Neutrophil (primary cell): Measurements from ENCODE around the gene RNF220.

Experiments used
- H3K27ac ChIP-seq: fragments of 200-600 bp; sonication (generic); 2 replicates; pipeline ENCODE4 v1.5.1; 2016; ENCODE audit warnings: mild to moderate bottlenecking, moderate library complexity
- H3K27me3 ChIP-seq: fragments of 200-600 bp; sonication (generic); 2 replicates; pipeline ENCODE4 v1.6.0; 2016; ENCODE audit warnings: mild to moderate bottlenecking
- H3K36me3 ChIP-seq: fragments of 200-600 bp; sonication (generic); 2 replicates; pipeline ENCODE4 v1.5.1; 2017
- H3K4me1 ChIP-seq, 2 experiments: fragments of 200-600 bp in 1 of 2; sonication (generic) in 1 of 2; 1 replicate in 1 of 2; 2 replicates in 1 of 2; pipeline versions ENCODE4 v1.5.1 to v1.6.1; 2013 to 2016; ENCODE audit warnings: low read depth in 1 of 2, low read length in 1 of 2, mild to moderate bottlenecking in 1 of 2, moderate library complexity in 1 of 2; ENCODE audit not compliant: control insufficient read depth in 1 of 2, insufficient read depth in 1 of 2
- H3K4me3 ChIP-seq, 2 experiments: fragments of 200-600 bp in 1 of 2; sonication (generic) in 1 of 2; 1 replicate in 1 of 2; 2 replicates in 1 of 2; pipeline ENCODE4 v1.5.1; 2013 to 2016; ENCODE audit warnings: low read depth in 1 of 2, low read length in 1 of 2, mild to moderate bottlenecking in 1 of 2, moderate library complexity in 1 of 2
- H3K9me3 ChIP-seq: fragments of 200-600 bp; sonication (generic); 2 replicates; pipeline ENCODE4 v1.5.1; 2016
- CTCF ChIP-seq: fragments of 200-600 bp; sonication (generic); IDR thresholded peaks from 2 replicates; pipeline ENCODE4 v1.5.1; 2016; ENCODE audit warnings: antibody characterized with exemption

RNF220 gene

GRCh38 chr1:44689447-44689765 lies 284.4 kb downstream of the RNF220 start:
- H3K36me3 ChIP-seq, result no peaks in the 10 kb centered on the region
- H3K27me3 ChIP-seq, result no peaks in the 10 kb centered on the region
- peaks cover 23 to 27% of the 10 kb centered on the region in 2 experiments for H3K4me1 ChIP-seq
- H3K4me3 ChIP-seq, result no peak overlapping the region
- no peaks in the 10 kb centered on the region for H3K9me3 ChIP-seq
- TF ChIP-seq CTCF, result no peak
- no peak overlapping the region for H3K27ac ChIP-seq

- no peaks in the 10 kb centered on the region for H3K9me3 ChIP-seq
- TF ChIP-seq CTCF, result no peak
- peaks cover 15 to 19% of the 10 kb centered on the region in 2 experiments for H3K4me1 ChIP-seq
- H3K4me3 ChIP-seq, result no peak overlapping the region
- H3K27me3 ChIP-seq, result no peaks in the 10 kb centered on the region
- H3K27ac ChIP-seq, result no peak overlapping the region
- H3K36me3 ChIP-seq, result no peaks in the 10 kb centered on the region
Measured at GRCh38 chr1:44693159-44693558, 288.1 kb downstream of the RNF220 start.

DNA sequence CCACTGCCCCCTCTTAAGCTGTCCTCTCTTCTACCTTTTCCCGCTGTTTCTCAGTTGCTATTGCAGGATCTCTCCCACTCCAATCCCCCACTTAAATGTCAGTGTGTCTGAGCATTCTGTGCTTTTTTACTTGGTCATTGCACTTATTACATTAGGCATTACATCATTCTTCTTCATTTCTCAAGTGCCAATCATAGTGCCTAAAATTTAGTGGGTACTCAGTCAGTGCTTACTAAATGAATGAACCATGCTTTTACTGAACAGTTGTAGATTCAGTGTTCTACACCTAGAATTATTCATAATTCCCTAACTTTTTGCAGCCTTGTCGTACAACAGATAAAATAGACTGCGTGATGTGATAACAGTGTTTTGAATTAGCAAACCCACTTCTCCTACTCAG lies 288.8 kb downstream of the RNF220 start:
- H3K27me3 ChIP-seq, result no peaks in the 10 kb centered on the region
- no peak for TF ChIP-seq CTCF
- H3K27ac ChIP-seq, result no peak overlapping the region
- peaks cover 15 to 19% of the 10 kb centered on the region in 2 experiments for H3K4me1 ChIP-seq
- no peaks in the 10 kb centered on the region for H3K9me3 ChIP-seq
- no peak overlapping the region for H3K4me3 ChIP-seq
- H3K36me3 ChIP-seq, result no peaks in the 10 kb centered on the region

DNA sequence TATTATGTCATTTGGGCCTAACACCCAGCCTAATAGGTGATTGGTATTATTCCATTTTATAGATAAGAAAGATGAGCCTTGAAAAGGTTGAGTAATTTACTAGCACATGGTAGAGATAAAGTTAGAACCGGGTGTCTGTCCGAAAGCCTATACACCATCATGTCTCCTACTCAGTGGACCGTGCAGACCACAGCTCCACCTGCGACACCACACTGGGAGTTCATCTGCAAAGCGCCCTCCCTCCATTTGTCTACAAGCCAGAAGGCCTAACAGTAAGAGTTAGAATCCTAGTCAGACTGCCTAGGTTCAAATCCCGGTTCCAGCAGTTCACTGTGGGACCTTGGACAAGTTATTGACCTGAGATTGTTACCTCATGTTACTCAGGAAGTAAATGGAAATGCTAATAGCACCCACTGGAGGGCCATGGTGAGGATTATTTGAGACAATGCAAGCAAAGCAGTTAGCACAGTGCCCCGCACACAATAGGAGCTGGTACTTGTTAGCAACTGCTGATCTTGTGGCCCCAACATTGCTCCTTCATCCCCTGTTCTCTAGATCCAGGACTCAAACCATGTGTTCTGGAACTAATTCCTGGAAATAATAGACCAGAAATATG lies 289.9 kb downstream of the RNF220 start:
- H3K27ac ChIP-seq, result no peak overlapping the region
- H3K4me3 ChIP-seq, result no peak overlapping the region
- H3K36me3 ChIP-seq, result no peaks in the 10 kb centered on the region
- no peaks in the 10 kb centered on the region for H3K27me3 ChIP-seq
- peaks cover 15 to 19% of the 10 kb centered on the region in 2 experiments for H3K4me1 ChIP-seq
- TF ChIP-seq CTCF, result no peak
- no peaks in the 10 kb centered on the region for H3K9me3 ChIP-seq

GRCh38 chr1:44695671-44696070 lies 290.6 kb downstream of the RNF220 start:
- H3K36me3 ChIP-seq, result no peaks in the 10 kb centered on the region
- H3K4me1 ChIP-seq, result peaks cover 15 to 19% of the 10 kb centered on the region in 2 experiments
- H3K4me3 ChIP-seq, result no peak overlapping the region
- no peak overlapping the region for H3K27ac ChIP-seq
- no peaks in the 10 kb centered on the region for H3K9me3 ChIP-seq
- no peaks in the 10 kb centered on the region for H3K27me3 ChIP-seq
- no peak for TF ChIP-seq CTCF

GRCh38 chr1:44696101-44696500 lies 291.0 kb downstream of the RNF220 start:
- H3K9me3 ChIP-seq, result no peaks in the 10 kb centered on the region

More at GRCh38 chr1:44696101-44696500, 291.0 kb downstream of the RNF220 start:
- Histone ChIP-seq H3K27me3 (no peaks in the 10 kb centered on the region), H3K36me3 (no peaks in the 10 kb centered on the region), H3K4me3 (no peak overlapping the region), H3K4me1 (peaks cover 15 to 19% of the 10 kb centered on the region in 2 experiments), H3K27ac (no peak overlapping the region)
- no peak for TF ChIP-seq CTCF
